Lower leg skin (tissue), 4 donors: Measurements from ENCODE around the gene KPNA5. TPM values are rescaled to one million over a fixed set of nuclear protein-coding genes. Genes with fewer than 3 reads are reported as not detected.
A peak's percentile ranks its signal among the peaks of the same experiment; 100 is the strongest.

Experiments
- DNase-seq, 2 donors: peaks; one replicate each; pipeline ENCODE4 v3.0.0-alpha.2; 2019; ENCODE audit warnings: low spot score in 2 of 2
- H3K4me3 ChIP-seq: fragments of 200-600 bp; sonication (generic); 2 replicates; pipeline ENCODE4 v1.5.1; 2017; ENCODE audit warnings: mild to moderate bottlenecking, low read depth; ENCODE audit not compliant: poor library complexity, severe bottlenecking
- POLR2A ChIP-seq, 2 donors: fragments of 450-650 bp; IDR thresholded peaks; one replicate each; pipeline ENCODE4 v1.6.1; 2016 to 2017; ENCODE audit warnings: antibody characterized with exemption in 2 of 2, mild to moderate bottlenecking in 1 of 2, moderate library complexity in 1 of 2
- WGBS, 2 donors: methylation state at CpG; one replicate each; pipeline ENCODE4 v1.1.5; 2018; 5-methylcytosine and 5-hydroxymethylcytosine counted together
- intact Hi-C: fragments of 100-400 bp; cut with DNase I; formaldehyde crosslinking; loops from one replicate; pipeline ENCODE4 v1.15.0; 2023; ENCODE audit warnings: low total_unique reads
- total RNA-seq, 4 donors: library from RNA; depleted of rRNA; stranded (reverse); fragments of >200 nt; gene quantifications; one replicate each; pipeline ENCODE4 v1.1.0, GENCODE V29; 2016
- TF ChIP-seq, protein P1 (sequence below), 3 donors: fragments of 450-650 bp; IDR thresholded peaks; one replicate each; pipeline ENCODE4 v1.5.1; 2016; ENCODE audit warnings: antibody characterized with exemption in 3 of 3, mild to moderate bottlenecking in 3 of 3, moderate library complexity in 2 of 3

The KPNA5 gene
- total RNA-seq, 4 donors from 2014 or later: 6.3 to 22.2 (median 8.9) TPM

DNA sequence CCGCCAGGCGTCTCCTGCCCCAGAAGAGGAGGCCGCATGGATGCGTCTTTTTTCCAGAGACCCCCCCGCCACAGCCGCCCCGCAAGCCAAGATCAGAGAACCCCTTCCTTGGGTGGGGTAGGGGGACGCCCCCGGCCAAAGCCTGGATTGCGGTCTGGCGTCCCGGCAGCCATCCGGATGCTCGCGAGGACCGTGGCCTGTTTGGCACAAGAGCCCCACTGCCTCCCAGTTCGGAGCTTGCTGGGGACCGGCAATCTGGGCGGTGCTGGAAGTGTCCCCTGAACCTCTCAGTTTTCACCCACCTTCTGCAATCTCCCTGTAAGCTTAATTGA is 83.6 kb downstream of the KPNA5 start:
- TF ChIP-seq, protein P1, sequence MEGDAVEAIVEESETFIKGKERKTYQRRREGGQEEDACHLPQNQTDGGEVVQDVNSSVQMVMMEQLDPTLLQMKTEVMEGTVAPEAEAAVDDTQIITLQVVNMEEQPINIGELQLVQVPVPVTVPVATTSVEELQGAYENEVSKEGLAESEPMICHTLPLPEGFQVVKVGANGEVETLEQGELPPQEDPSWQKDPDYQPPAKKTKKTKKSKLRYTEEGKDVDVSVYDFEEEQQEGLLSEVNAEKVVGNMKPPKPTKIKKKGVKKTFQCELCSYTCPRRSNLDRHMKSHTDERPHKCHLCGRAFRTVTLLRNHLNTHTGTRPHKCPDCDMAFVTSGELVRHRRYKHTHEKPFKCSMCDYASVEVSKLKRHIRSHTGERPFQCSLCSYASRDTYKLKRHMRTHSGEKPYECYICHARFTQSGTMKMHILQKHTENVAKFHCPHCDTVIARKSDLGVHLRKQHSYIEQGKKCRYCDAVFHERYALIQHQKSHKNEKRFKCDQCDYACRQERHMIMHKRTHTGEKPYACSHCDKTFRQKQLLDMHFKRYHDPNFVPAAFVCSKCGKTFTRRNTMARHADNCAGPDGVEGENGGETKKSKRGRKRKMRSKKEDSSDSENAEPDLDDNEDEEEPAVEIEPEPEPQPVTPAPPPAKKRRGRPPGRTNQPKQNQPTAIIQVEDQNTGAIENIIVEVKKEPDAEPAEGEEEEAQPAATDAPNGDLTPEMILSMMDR (IDR thresholded peaks at IDR 0.05): no peak
- no peak for TF ChIP-seq POLR2A (IDR thresholded peaks at IDR 0.05)
- intact Hi-C loops: no loop called here
- H3K4me3 ChIP-seq: peak overlapping the region; percentile 18
- 47 to 52% methylated on average over 13 to 15 of the region's 19 CpGs for WGBS, 2 donors
- no peak for DNase-seq

DNA sequence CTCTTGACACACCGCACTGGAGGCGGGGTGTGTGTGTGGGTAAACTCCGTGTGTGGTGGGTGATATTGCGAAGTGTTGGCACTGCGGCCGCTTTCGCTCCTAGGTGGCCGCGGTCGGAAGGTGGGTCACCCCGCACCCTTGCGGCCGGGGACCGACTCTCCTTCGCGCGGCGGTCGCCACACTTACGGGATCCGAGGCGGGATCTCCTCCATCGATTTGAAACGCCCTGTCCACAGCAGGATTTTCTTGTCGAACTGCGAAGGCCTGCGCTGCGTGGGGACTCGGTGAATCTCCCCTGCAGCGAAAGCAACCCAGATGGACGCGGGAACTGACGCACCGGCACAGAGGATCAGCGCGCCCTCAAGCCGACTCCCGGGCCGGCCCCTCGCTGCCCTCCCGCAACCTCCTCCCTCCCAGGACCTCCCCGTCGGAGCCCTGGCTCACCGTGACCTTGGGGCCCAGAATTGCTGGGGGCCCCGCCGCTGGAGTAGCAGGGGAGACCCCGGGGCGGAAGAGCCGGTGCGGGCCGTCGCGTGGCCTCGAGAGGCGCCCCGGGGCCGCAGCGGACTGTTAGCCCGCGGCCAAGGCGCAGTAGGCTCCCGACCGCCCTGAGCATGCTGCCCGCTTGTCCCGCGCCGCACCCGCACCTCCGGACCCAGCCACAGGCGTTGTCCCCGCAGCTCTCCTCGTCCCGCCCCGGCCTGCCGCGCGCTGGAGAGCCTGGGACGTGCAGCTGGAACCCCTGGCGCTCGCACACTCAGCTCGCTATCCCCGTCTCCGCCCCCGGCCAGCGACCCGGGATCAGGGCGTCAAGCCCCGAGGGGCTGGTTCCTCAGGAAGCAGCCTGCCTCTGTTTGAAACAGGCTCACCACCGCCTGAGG is 84.2 kb downstream of the KPNA5 start, which contains the start of gene FAM162B:
FAM162B (minus strand) TSS at position 759 of the 881 bp plus-strand sequence; CDS start at position 616, 143 bp downstream.
- 2 to 6% methylated on average over 11 to 56 of the region's 89 CpGs for WGBS, 2 donors
- no peak for TF ChIP-seq POLR2A (IDR thresholded peaks at IDR 0.05)
- no peak for DNase-seq
- H3K4me3 ChIP-seq: peak within 1 kb of the TSS; percentile 18
- intact Hi-C loops: no loop called here

DNA sequence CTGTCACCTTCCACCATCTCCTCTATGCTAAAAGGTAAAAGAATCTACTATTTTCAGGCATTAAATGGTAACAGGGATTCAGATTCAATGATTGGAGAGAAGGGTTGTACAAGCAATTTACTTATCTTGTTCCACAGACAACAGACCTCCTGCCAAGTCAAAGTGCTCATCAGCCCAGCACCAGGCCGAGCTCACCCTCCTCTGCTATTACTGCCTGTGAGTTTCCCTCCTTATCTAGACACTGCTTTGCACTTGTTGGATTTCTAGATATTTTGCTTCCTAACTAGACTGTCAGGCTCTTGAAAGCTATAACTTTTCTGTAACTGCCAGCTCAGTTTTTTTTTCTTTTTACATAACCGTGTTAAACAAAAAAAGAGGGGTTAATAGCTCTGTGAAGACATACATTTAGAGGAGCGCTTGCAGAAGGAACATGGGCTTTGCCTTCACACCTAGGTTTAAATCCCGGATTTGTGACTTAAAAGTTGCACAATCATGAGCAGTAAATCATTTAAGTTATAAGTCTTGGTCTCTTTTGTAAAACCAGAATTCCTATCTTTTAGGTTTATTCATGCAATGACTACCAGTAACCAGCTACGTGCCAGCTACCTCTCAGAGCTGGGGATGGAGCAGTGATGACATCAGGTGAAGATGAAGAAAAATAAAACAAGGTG is 85.6 kb downstream of the KPNA5 start:
- TF ChIP-seq, protein P1 (IDR thresholded peaks at IDR 0.05): no peak
- TF ChIP-seq POLR2A (IDR thresholded peaks at IDR 0.05): no peak
- WGBS, 2 donors: 65 to 66% methylated on average over 5 of the region's 5 CpGs
- no peak for DNase-seq
- H3K4me3 ChIP-seq: no peak overlapping the region
- intact Hi-C loops: no loop called here

DNA sequence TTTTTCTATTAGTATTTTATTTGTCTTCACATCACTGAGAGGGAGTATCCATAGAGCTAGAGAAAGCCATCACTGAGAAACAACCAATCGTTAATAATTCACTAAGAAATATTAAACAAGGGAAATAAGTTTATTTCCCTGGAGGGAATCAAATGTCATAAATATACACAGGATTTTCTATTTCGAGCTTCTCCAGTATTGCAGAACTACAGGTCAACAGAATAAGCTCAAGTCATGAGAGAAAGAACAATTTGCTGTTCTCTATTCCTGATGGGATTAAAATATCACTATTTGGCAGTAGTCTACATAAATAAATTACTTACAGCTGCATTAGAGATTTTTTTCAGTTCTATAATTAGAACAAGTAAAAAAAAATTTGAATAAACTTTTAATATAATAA is 86.7 kb downstream of the KPNA5 start:
- no peak overlapping the region for H3K4me3 ChIP-seq
- intact Hi-C loops: no loop called here
- no peak for DNase-seq
- WGBS, 2 donors: 53 to 68% methylated on average over 2 of the region's 2 CpGs
- TF ChIP-seq, protein P1 (IDR thresholded peaks at IDR 0.05): no peak
- TF ChIP-seq POLR2A (IDR thresholded peaks at IDR 0.05): no peak

DNA sequence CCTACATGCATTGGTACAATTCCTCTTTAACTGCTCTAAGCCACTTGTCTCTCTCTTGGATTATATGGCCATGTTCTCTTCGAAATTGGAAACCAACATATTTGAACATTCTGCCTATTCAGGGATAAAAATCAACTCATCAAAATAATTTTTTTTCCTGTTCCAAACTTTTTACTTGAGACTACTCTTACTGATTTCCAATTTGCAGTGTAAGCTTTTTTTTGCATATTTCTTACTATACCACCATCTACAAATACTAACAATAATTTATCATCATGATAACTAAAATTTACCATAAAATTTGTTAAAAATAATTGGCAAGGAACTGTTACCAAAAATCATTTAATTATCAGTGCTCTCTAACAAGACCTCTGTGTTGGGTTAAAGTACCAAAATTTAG is 91.4 kb downstream of the KPNA5 start:
- no peak for DNase-seq
- intact Hi-C loops: no loop called here
- no peak overlapping the region for H3K4me3 ChIP-seq
- no peak for TF ChIP-seq POLR2A (IDR thresholded peaks at IDR 0.05)
- TF ChIP-seq, protein P1 (IDR thresholded peaks at IDR 0.05): no peak
- WGBS, 2 donors: 63 to 74% methylated on average over 1 of the region's 1 CpG

DNA sequence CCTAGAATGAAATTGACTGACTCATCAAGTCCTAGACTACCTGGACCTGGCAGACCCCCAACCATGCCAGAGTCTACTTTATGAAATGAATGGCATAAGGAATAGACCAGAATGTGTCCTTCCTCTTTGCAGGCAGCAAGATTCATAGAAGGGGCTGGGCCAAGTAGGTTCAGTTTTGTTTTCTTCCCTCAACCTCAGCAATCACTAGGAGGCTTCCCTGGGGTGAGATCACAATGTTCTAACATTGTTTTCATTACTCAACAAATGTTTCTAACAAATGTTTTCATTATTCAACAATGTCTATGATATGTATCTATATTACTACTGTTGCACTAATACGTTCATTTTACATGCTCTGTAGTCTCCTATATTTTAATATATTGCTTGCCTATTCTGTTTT is 92.9 kb downstream of the KPNA5 start:
- TF ChIP-seq, protein P1 (IDR thresholded peaks at IDR 0.05): no peak
- TF ChIP-seq POLR2A (IDR thresholded peaks at IDR 0.05): no peak
- no peak overlapping the region for H3K4me3 ChIP-seq
- 44 to 50% methylated on average over 1 of the region's 1 CpG for WGBS, 2 donors
- no peak for DNase-seq
- intact Hi-C loops: no loop called here
